Ovary (tissue), 3 donors: ENCODE data around the gene FGD5.

ENCODE experiments used
- CTCF ChIP-seq, 3 donors: fragments of 450-650 bp in 2 of 3; fragments of 200-600 bp in 1 of 3; IDR thresholded peaks; one replicate each; pipeline versions ENCODE4 v1.5.1 to v1.8.0; 2016 to 2022; ENCODE audit warnings: antibody characterized with exemption in 3 of 3, mild to moderate bottlenecking in 1 of 3
- EP300 ChIP-seq: sonication (generic); formaldehyde crosslinking; IDR thresholded peaks from one replicate; pipeline ENCODE4 v1.6.1; 2017; ENCODE audit warnings: antibody characterized with exemption
- POLR2A ChIP-seq: fragments of 450-650 bp; IDR thresholded peaks from one replicate; pipeline ENCODE4 v1.6.1; 2017; ENCODE audit warnings: antibody characterized with exemption, mild to moderate bottlenecking, moderate library complexity
- donor health status: DM: no; HTN: no; CAD: no.

GRCh38 chr3:14879211-14879874, 60.6 kb downstream of the FGD5 start:
- TF ChIP-seq CTCF (IDR thresholded peaks at IDR 0.05), result no peak
- no peak for TF ChIP-seq POLR2A
- TF ChIP-seq EP300, result no peak
